ENCODE data around the gene CLEC16A.
A peak's percentile ranks its signal among the peaks of the same experiment; 100 is the strongest.

Gene CLEC16A

GRCh38 chr16:11142951-11143350, 198.6 kb downstream of the CLEC16A start:
- DNase-seq (ENCODE audit: low spot score), result no peak

- DNase-seq (ENCODE audit: low spot score), result no peak
These were observed 199.1 kb downstream of the CLEC16A start for GRCh38 chr16:11143372-11144035.

GRCh38 chr16:11144122-11144521, 199.8 kb downstream of the CLEC16A start:
- DNase-seq (ENCODE audit: low spot score), result no peak

GRCh38 chr16:11145173-11145818, 200.9 kb downstream of the CLEC16A start:
- DNase-seq (ENCODE audit: low spot score), result no peak

GRCh38 chr16:11145819-11146211, 201.5 kb downstream of the CLEC16A start:
- no peak for DNase-seq (ENCODE audit: low spot score)

- DNase-seq (ENCODE audit: low spot score), result no peak
These were observed 202.8 kb downstream of the CLEC16A start for GRCh38 chr16:11147033-11147753.

GRCh38 chr16:11147754-11148444, 203.5 kb downstream of the CLEC16A start:
- DNase-seq (ENCODE audit: low spot score), result no peak

- no peak for DNase-seq (ENCODE audit: low spot score)
These were observed 204.8 kb downstream of the CLEC16A start for GRCh38 chr16:11149011-11149616.

- no peak for DNase-seq (ENCODE audit: low spot score)
These were observed 205.8 kb downstream of the CLEC16A start for GRCh38 chr16:11150190-11150589.

- DNase-seq (ENCODE audit: low spot score), result no peak
These were observed 207.0 kb downstream of the CLEC16A start for GRCh38 chr16:11151156-11151884.

- no peak for DNase-seq (ENCODE audit: low spot score)
These were observed 207.7 kb downstream of the CLEC16A start for GRCh38 chr16:11151885-11152629.

- no peak for DNase-seq (ENCODE audit: low spot score)
These were observed 208.4 kb downstream of the CLEC16A start for GRCh38 chr16:11152677-11153331.

- DNase-seq (ENCODE audit: low spot score), result no peak
These were observed 211.0 kb downstream of the CLEC16A start for GRCh38 chr16:11155284-11155806.

GRCh38 chr16:11156401-11156800, 212.0 kb downstream of the CLEC16A start:
- no peak for DNase-seq (ENCODE audit: low spot score)

- DNase-seq (ENCODE audit: low spot score), result no peak
These were observed 212.8 kb downstream of the CLEC16A start for GRCh38 chr16:11157143-11157542.

GRCh38 chr16:11158018-11158417, 213.7 kb downstream of the CLEC16A start:
- no peak for DNase-seq (ENCODE audit: low spot score)

- DNase-seq (ENCODE audit: low spot score), result no peak
These were observed 214.9 kb downstream of the CLEC16A start for GRCh38 chr16:11159282-11159681.

- peak; percentile 26 for DNase-seq (ENCODE audit: low spot score)
These were observed 216.3 kb downstream of the CLEC16A start for GRCh38 chr16:11160676-11161115.

- no peak for DNase-seq (ENCODE audit: low spot score)
These were observed 217.1 kb downstream of the CLEC16A start for GRCh38 chr16:11161439-11161838.

GRCh38 chr16:11161974-11162373, 217.6 kb downstream of the CLEC16A start:
- DNase-seq (ENCODE audit: low spot score), result no peak

Data from CD4-positive, alpha-beta T cell treated with Interleukin-2 at 100 ng/mL for 4 hours (primary cell).